ENCODE measurements around the gene HID1.
"Not testable (repeated sequence)": the region's sequence is repeated elsewhere in the genome, so short reads cannot be mapped to it uniquely, and the experiment has no call there.

Gene HID1

GRCh38 chr17:74916136-74916850 lies 56.3 kb downstream of the HID1 start:
- intact Hi-C loops (cut with DNase I) = no loop called here
- no peak for DNase-seq

- DNase-seq; intact Hi-C loops (cut with DNase I): not testable (repeated sequence)
Measured at GRCh38 chr17:74911423-74911822, 61.1 kb downstream of the HID1 start.

- DNase-seq; intact Hi-C loops (cut with DNase I): not testable (repeated sequence)
Measured at GRCh38 chr17:74909097-74909496, 63.5 kb downstream of the HID1 start.

- no peak for DNase-seq
- intact Hi-C loops (cut with DNase I) = no loop called here
Measured at GRCh38 chr17:74907012-74907411, 65.5 kb downstream of the HID1 start.

- intact Hi-C loops (cut with DNase I); DNase-seq: not testable (repeated sequence)
Measured at GRCh38 chr17:74906214-74906793, 66.3 kb downstream of the HID1 start.

- intact Hi-C loops (cut with DNase I) = no loop called here
- DNase-seq = peak in 5 of 42 donors; percentile 29 to 45 (median 39)
Measured at GRCh38 chr17:74904687-74905409, 67.7 kb downstream of the HID1 start.

- intact Hi-C loops (cut with DNase I) = no loop called here
- no peak for DNase-seq
Measured at GRCh38 chr17:74903671-74904070, 68.9 kb downstream of the HID1 start.

- intact Hi-C loops (cut with DNase I) = no loop called here
Measured at GRCh38 chr17:74903034-74903433, 69.5 kb downstream of the HID1 start.

GRCh38 chr17:74901353-74902135 lies 71.0 kb downstream of the HID1 start:
- intact Hi-C loops (cut with DNase I) = no loop called here
- DNase-seq = no peak

More at GRCh38 chr17:74903034-74903433, 69.5 kb downstream of the HID1 start:
- DNase-seq = no peak

Data from head of caudate nucleus (tissue), 42 donors.